H1 (cell line): ENCODE results near the gene EDN1. TPM values are rescaled to one million over a fixed set of nuclear protein-coding genes. Genes with fewer than 3 reads are reported as not detected.

Experiments used
- EGR1 ChIP-seq: IDR thresholded peaks from 2 replicates; pipeline ENCODE4 v1.6.1; 2011; ENCODE audit warnings: low read depth, low read length, borderline replicate concordance
- SIRT6 ChIP-seq: IDR thresholded peaks from one replicate; pipeline ENCODE4 v1.7.1; 2012; ENCODE audit warnings: low read length, inconsistent platforms
- polyA plus RNA-seq, 7 experiments: library from polyadenylated mRNA; depleted of rRNA in 3 of 7; stranded (reverse) in 5 of 7; unstranded in 2 of 7; fragments of >200 nt in 5 of 7; fragments of 200-250 nt in 2 of 7; gene quantifications; 1 replicate in 5 of 7; 2 replicates in 1 of 7; 4 replicates in 1 of 7; pipeline versions ENCODE4 v1.2.1 to v1.2.3, GENCODE V29; 2011 to 2013; ENCODE audit warnings: missing spikeins in 2 of 7, mixed read lengths in 2 of 7
- total RNA-seq: library from RNA; stranded (reverse); fragmentation: NEBNext Ultra II Directional; extraction: Animal tissue kit (Norgen Biotek cat#: 25700); gene quantifications from 2 replicates; pipeline ENCODE4 v1.2.1, GENCODE V29; 2021

The EDN1 gene
- total and polyA plus RNA-seq, 2 of the 8 experiments (the other 6 are each of a cell fraction or from before 2014, with no cell fraction given) = 0.23 to 1.1 TPM

GRCh38 chr6:12270551-12271230, 19.5 kb upstream of the EDN1 start (continued):
- no peak for TF ChIP-seq SIRT6
- TF ChIP-seq EGR1 = no peak
